Keratinocyte (primary cell): ENCODE data around the gene SOX10.

Source experiments
- CTCF ChIP-seq, 3 experiments: IDR thresholded peaks in 1 of 3; conservative IDR thresholded peaks in 1 of 3; optimal IDR thresholded peaks in 1 of 3; 2 replicates in 2 of 3; 3 replicates in 1 of 3; pipeline versions ENCODE3 to v1.5.1; 2011; ENCODE audit warnings: low read length in 3 of 3, mild to moderate bottlenecking in 3 of 3, moderate library complexity in 2 of 3, control low read depth in 1 of 3, inconsistent platforms in 1 of 3; ENCODE audit not compliant: insufficient read depth in 2 of 3; ENCODE audit errors: extremely low read depth in 1 of 3
- EZH2 ChIP-seq: IDR thresholded peaks from one replicate; pipeline ENCODE4 v1.6.1; 2012; ENCODE audit warnings: inconsistent platforms, mild to moderate bottlenecking, low read length, moderate library complexity

GRCh38 chr22:38029901-38030300 is 45.5 kb upstream of the SOX10 start:
- TF ChIP-seq CTCF (optimal IDR thresholded peaks at IDR 0.05 in 1 of 3, IDR thresholded peaks at IDR 0.05 in 1 of 3, conservative IDR thresholded peaks at IDR 0.05 in 1 of 3; ENCODE audit: extremely low read depth in 1 of 3, insufficient read depth in 2 of 3, low read length in 3 of 3) (no peak), EZH2 (no peak)
